Ramos (cell line): Measurements from ENCODE around the gene ZCCHC14.
"Not testable (repeated sequence)": the region's sequence is repeated elsewhere in the genome, so short reads cannot be mapped to it uniquely, and the experiment has no call there.

ENCODE experiments used
- in situ Hi-C: fragments of 300-500 bp; cut with MboI; formaldehyde crosslinking; loops from one replicate; pipeline ENCODE4 v1.14.3; 2022; ENCODE audit warnings: low sequenced_read_pairs; ENCODE audit not compliant: unreplicated experiment

The ZCCHC14 gene

GRCh38 chr16:87371261-87371866 lies 121.5 kb downstream of the ZCCHC14 start:
- in situ Hi-C loops = no loop called here

- in situ Hi-C loops = no loop called here
These were observed 122.8 kb downstream of the ZCCHC14 start for GRCh38 chr16:87369796-87370719.

DNA sequence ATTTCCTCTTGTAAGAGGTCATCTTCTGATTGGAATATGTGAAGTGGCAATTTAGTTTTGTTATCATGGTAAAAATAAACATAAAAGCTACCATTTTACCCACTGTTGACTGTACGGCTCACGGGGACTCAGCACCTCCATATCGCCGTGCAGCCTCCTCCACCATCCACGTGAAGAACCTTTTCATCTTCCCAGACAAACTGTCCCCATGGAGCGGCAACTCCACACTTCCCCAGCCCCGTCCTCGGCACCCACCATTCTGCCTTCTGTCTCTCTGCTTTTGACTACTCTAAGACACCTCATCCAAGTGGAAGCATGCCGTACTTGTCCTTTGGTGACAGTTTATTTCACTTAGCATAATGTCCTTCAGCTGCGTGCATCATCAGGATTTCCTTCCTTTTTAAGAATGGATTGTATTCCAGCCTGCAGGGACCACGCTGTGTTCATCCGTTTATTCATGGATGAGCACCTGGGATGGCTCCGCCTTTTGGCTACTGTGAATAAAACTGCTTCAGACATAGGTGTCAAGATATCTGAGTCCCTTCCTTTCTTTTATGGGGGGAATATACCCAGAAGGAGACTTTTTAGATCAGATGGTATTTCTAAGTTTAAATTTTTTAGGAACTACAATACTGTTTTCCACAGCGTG lies 123.6 kb downstream of the ZCCHC14 start:
- in situ Hi-C loops = no loop called here

DNA sequence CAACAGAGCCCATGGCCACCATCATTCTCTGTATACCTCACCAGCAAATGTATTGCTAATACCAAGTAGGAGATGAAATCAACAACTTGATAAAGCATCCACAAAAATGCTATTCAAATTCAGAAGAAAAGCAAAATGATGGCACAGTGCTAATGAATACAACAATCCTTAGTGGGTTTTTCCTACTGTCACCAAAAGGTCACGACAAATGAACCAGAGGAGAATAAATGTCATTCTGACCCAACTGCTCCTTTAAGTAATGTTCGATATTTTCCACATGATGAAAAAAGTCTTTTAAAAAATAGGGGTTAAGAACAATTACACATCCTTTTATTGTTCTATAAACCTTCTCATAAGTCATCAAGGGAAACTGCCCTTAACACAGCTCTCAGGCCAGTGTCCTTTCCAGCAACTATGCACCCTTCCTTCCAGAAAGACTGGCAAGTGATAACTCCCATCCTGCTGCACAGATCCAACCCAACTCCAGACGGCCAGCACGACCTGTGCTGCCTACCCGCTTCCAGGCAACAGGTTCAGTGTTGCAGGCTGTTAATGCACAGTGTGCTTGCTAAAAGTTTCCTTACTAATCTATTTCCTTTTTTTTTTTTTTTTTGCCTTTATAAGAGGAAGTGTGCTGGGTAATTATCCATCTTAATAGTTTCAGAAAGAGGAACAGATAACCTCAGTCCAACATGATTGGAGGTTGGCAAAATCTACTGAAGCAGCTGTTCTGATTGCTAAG lies 124.6 kb downstream of the ZCCHC14 start:
- in situ Hi-C loops = no loop called here

GRCh38 chr16:87367529-87367928 lies 125.3 kb downstream of the ZCCHC14 start:
- in situ Hi-C loops = no loop called here

- in situ Hi-C loops = no loop called here
These were observed 125.9 kb downstream of the ZCCHC14 start for GRCh38 chr16:87366930-87367329.

- in situ Hi-C loops = no loop called here
These were observed 126.5 kb downstream of the ZCCHC14 start for GRCh38 chr16:87366288-87366687.

GRCh38 chr16:87365021-87365713 lies 127.7 kb downstream of the ZCCHC14 start:
- in situ Hi-C loops = no loop called here

DNA sequence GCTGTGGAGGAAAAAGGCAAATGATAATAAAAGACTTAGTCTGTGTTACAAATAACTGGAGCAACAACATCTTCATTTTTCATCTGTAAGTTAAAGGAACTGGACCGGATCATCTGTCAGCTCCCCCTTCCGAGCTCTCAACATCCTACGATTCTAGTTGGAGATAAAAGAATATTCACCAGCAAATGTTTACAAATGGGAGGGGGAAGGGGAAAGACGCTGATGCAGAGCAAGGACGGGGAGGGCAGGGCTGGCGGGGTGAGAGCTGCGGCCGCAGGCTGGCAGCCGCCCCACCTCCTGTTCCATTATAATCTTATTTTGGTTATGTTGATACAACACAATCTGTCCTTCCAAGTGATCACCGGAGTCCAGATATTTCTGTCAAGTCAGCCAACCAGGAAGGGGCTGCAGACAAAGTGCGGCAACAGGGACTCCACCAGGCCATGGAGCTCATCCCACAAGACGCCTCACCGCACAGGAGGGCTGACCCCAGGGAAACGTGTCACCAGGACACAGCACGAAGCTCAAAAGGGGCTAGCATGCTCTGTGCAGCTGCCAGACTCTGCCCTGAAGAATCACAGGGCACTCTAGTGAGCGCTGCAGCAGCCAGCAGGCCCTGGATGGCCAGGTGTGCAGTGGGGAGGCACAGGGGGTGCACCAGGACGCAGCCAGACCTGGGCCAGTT lies 128.9 kb downstream of the ZCCHC14 start:
- in situ Hi-C loops = no loop called here

DNA sequence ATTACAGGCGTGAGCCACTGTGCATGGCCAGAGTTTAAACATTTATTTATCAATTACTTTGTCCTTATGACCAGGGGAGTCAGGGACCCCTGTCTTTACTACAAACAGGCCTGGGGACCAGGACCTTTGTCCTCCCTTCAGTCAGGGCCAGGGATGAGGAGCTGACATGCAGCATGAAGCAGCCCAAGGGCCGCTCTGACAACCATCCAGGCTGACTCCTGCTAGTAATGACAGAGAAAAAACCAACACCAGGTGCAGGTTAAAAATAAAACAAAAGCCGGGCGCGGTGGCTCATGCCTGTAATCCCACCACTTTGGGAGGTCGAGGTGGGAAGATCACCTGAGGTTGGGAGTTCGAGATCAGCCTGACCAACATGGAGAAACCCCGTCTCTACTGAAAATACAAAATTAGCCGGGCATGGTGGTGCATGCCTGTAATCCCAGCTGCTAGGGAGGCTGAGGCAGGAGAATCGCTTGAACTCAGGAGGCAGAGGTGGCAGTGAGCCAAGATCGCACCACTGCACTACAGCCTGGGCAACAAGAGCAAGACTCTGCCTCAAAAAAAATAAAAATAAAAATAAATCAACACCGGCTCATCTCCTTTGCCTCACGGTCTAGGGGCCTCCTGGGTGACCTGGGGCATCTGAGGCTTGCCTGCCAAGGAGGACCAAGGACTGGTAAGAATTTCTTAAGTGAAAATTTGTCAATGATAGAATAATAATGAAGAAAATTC lies 129.8 kb downstream of the ZCCHC14 start:
- in situ Hi-C loops = not testable (repeated sequence)

DNA sequence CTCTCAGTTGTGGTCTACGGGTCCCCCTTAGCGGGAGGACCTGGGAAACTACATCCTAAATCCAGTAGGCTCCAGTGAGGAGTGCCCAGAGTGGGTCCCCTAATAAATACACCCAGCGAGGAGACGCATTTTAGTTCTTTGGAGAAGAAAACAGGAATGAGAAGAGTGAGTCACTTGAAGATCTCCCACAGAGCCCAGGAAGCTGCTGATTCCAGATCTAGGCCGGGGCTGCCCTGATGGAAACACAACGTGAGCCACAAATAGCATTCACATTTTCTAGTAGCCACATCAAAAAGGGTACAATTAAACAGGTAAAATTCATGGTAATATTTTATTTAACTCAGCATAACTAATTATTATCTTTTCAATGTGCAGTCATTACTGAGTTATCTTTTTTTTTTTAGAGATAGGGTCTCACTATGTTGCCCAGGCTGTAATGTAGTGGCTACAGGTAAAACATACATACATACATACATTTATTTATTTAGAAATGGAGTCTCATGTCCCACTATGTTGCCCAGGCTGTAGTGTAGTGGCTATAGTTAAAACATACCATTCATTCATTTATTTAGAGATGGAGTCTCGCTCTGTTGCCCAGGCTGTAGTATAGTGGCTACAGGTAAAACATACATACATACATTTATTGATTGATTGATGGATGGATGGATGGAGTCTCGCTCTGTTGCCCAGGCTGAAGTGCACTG lies 130.8 kb downstream of the ZCCHC14 start:
- in situ Hi-C loops = no loop called here

DNA sequence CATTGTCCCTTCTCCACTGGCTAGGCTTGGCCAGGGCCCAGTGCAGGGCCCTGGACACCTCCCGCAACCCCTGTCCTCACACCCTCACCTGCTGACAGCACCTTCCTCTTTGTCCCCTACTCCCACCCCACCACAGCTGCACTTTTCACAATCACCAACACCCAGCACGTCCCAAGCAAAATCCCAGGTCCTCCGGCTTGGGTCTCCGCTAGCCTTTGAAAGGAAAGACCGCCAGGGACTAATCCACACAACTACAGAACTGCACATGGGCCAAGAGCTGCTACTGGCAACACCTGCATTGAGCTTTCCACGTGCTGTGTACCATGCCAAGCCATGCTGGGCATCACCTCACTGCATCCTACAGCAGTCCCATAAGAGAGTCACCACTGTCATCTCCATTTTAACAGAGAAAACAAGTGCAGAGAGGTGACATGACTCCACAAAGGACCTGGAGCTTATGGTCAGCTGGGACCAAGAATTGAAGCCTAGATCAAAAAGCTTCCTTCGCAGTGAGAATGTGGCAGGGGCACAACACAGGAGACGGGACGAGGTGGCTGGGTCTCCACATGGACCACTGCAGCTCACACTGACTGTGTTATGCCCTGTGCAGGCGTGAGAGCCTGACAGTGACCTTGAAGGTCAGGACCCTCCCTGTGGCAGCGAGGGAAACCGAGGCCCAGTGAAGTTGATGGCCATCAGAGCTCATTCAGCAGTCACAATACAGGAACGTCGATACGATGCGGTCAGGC lies 131.8 kb downstream of the ZCCHC14 start:
- in situ Hi-C loops = no loop called here

DNA sequence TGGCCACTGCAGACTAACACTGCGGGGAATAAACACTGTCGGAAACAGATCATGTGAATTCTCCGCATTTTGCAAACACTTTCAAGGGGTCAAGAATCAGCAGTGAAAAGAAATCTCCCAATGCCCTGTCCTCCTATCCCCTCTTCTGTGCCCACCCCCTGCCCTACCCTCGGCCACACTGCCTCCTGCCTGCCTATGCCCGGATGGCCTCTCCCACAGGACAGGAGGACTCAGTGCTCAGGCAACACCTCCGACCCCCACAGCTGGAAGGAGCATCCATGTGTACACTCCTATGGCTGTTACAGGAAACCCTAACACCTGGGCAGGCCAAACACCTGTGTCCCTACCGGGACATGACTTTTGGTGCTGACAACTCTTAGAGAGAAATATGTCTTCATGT lies 133.7 kb downstream of the ZCCHC14 start:
- in situ Hi-C loops = no loop called here

- in situ Hi-C loops = no loop called here
These were observed 134.1 kb downstream of the ZCCHC14 start for GRCh38 chr16:87358696-87359095.

- in situ Hi-C loops = no loop called here
These were observed 134.6 kb downstream of the ZCCHC14 start for GRCh38 chr16:87358250-87358649.

- in situ Hi-C loops = no loop called here
These were observed 136.4 kb downstream of the ZCCHC14 start for GRCh38 chr16:87356491-87356853.
